IPS-15b (cell line): Measurements from ENCODE around the gene SYP.

Source experiments
- H3K27me3 ChIP-seq: one replicate; pipeline ENCODE4 v1.6.1; 2013; ENCODE audit warnings: low read length; ENCODE audit not compliant: control insufficient read depth, insufficient read depth
- H3K36me3 ChIP-seq: one replicate; pipeline ENCODE4 v1.6.1; 2013; ENCODE audit warnings: low read length; ENCODE audit not compliant: control insufficient read depth, insufficient read depth
- H3K4me1 ChIP-seq: one replicate; pipeline ENCODE4 v1.6.1; 2013; ENCODE audit warnings: mild to moderate bottlenecking, low read length; ENCODE audit not compliant: control insufficient read depth, insufficient read depth
- H3K4me3 ChIP-seq: one replicate; pipeline ENCODE4 v1.5.1; 2013; ENCODE audit warnings: low read depth, low read length
- H3K9ac ChIP-seq: one replicate; pipeline ENCODE4 v1.6.1; 2013; ENCODE audit warnings: low read depth, mild to moderate bottlenecking, low read length
- H3K9me3 ChIP-seq: one replicate; pipeline ENCODE4 v1.6.1; 2013; ENCODE audit warnings: mild to moderate bottlenecking, low read length; ENCODE audit not compliant: control insufficient read depth, insufficient read depth

SYP gene

GRCh38 chrX:49214996-49215526, 15.1 kb upstream of the SYP start:
- H3K9me3 ChIP-seq = no peaks in the 10 kb centered on the region
- no peak overlapping the region for H3K9ac ChIP-seq
- no peaks in the 10 kb centered on the region for H3K27me3 ChIP-seq
- H3K4me1 ChIP-seq = no peaks in the 10 kb centered on the region
- H3K4me3 ChIP-seq = no peak overlapping the region
- no peaks in the 10 kb centered on the region for H3K36me3 ChIP-seq

- H3K36me3 ChIP-seq = no peaks in the 10 kb centered on the region
- H3K9ac ChIP-seq = no peak overlapping the region
- H3K4me3 ChIP-seq = no peak overlapping the region
- H3K27me3 ChIP-seq = no peaks in the 10 kb centered on the region
- H3K9me3 ChIP-seq = no peaks in the 10 kb centered on the region
- H3K4me1 ChIP-seq = no peaks in the 10 kb centered on the region
These were observed 14.4 kb upstream of the SYP start for GRCh38 chrX:49214416-49214815.

- no peaks in the 10 kb centered on the region for H3K4me1 ChIP-seq
- no peak overlapping the region for H3K4me3 ChIP-seq
- no peak overlapping the region for H3K9ac ChIP-seq
- no peaks in the 10 kb centered on the region for H3K36me3 ChIP-seq
- no peaks in the 10 kb centered on the region for H3K27me3 ChIP-seq
- no peaks in the 10 kb centered on the region for H3K9me3 ChIP-seq
These were observed 12.9 kb upstream of the SYP start for GRCh38 chrX:49212861-49213260.

- Histone ChIP-seq H3K4me3 (no peak overlapping the region), H3K27me3 (no peaks in the 10 kb centered on the region), H3K36me3 (no peaks in the 10 kb centered on the region), H3K9ac (no peak overlapping the region), H3K4me1 (no peaks in the 10 kb centered on the region), H3K9me3 (no peaks in the 10 kb centered on the region)
These were observed 12.2 kb upstream of the SYP start for GRCh38 chrX:49212209-49212608.

- Histone ChIP-seq H3K4me3 (no peak overlapping the region), H3K9me3 (no peaks in the 10 kb centered on the region), H3K36me3 (no peaks in the 10 kb centered on the region), H3K9ac (no peak overlapping the region), H3K27me3 (no peaks in the 10 kb centered on the region), H3K4me1 (no peaks in the 10 kb centered on the region)
These were observed 11.1 kb upstream of the SYP start for GRCh38 chrX:49211074-49211473.

- H3K9me3 ChIP-seq = no peaks in the 10 kb centered on the region
- H3K4me1 ChIP-seq = no peaks in the 10 kb centered on the region
- H3K9ac ChIP-seq = no peak overlapping the region
- H3K27me3 ChIP-seq = no peaks in the 10 kb centered on the region
- no peaks in the 10 kb centered on the region for H3K36me3 ChIP-seq
- no peak overlapping the region for H3K4me3 ChIP-seq
These were observed 10.4 kb upstream of the SYP start for GRCh38 chrX:49210406-49210805.

GRCh38 chrX:49209434-49210251, 9.7 kb upstream of the SYP start:
- peaks cover 3% of the 10 kb centered on the region for H3K4me1 ChIP-seq
- peak overlapping the region; percentile 37 for H3K4me3 ChIP-seq

GRCh38 chrX:49208399-49208798, 8.4 kb upstream of the SYP start:
- no peaks in the 10 kb centered on the region for H3K36me3 ChIP-seq
- H3K4me3 ChIP-seq = no peak overlapping the region
- no peaks in the 10 kb centered on the region for H3K9me3 ChIP-seq
- peaks cover 3% of the 10 kb centered on the region for H3K4me1 ChIP-seq
- no peaks in the 10 kb centered on the region for H3K27me3 ChIP-seq
- no peak overlapping the region for H3K9ac ChIP-seq

More at GRCh38 chrX:49209434-49210251, 9.7 kb upstream of the SYP start:
- H3K27me3 ChIP-seq = no peaks in the 10 kb centered on the region
- no peaks in the 10 kb centered on the region for H3K36me3 ChIP-seq
- no peaks in the 10 kb centered on the region for H3K9me3 ChIP-seq
- no peak overlapping the region for H3K9ac ChIP-seq

GRCh38 chrX:49206543-49206942, 6.5 kb upstream of the SYP start:
- Histone ChIP-seq H3K36me3 (no peaks in the 10 kb centered on the region), H3K4me3 (no peak overlapping the region), H3K27me3 (no peaks in the 10 kb centered on the region), H3K9ac (no peak overlapping the region), H3K4me1 (peaks cover 3% of the 10 kb centered on the region), H3K9me3 (no peaks in the 10 kb centered on the region)

- H3K36me3 ChIP-seq = no peaks in the 10 kb centered on the region
These were observed 5.5 kb upstream of the SYP start for GRCh38 chrX:49205443-49205842.

GRCh38 chrX:49204709-49205108, 4.7 kb upstream of the SYP start:
- Histone ChIP-seq H3K4me3 (no peak overlapping the region), H3K9ac (no peak overlapping the region), H3K27me3 (no peaks in the 10 kb centered on the region), H3K9me3 (no peaks in the 10 kb centered on the region), H3K36me3 (no peaks in the 10 kb centered on the region), H3K4me1 (peaks cover 5% of the 10 kb centered on the region)

More at GRCh38 chrX:49205443-49205842, 5.5 kb upstream of the SYP start:
- no peaks in the 10 kb centered on the region for H3K9me3 ChIP-seq
- H3K4me3 ChIP-seq = no peak overlapping the region
- no peaks in the 10 kb centered on the region for H3K27me3 ChIP-seq
- peaks cover 4% of the 10 kb centered on the region for H3K4me1 ChIP-seq
- no peak overlapping the region for H3K9ac ChIP-seq

GRCh38 chrX:49204017-49204416, 4.0 kb upstream of the SYP start:
- Histone ChIP-seq H3K27me3 (no peaks in the 10 kb centered on the region), H3K9ac (no peak overlapping the region), H3K36me3 (no peaks in the 10 kb centered on the region), H3K4me1 (peaks cover 5% of the 10 kb centered on the region), H3K9me3 (no peaks in the 10 kb centered on the region), H3K4me3 (no peak overlapping the region)
